Mammary epithelial cell (primary cell): ENCODE results near the gene PLXDC1.

Source experiments
- CTCF ChIP-seq, 2 donors: IDR thresholded peaks in 1 of 2; conservative IDR thresholded peaks in 1 of 2; 2 replicates each; pipeline ENCODE4 v1.5.1; 2011 to 2012; ENCODE audit warnings: inconsistent platforms in 2 of 2, low read length in 2 of 2, mild to moderate bottlenecking in 2 of 2, control low read depth in 1 of 2, low read depth in 1 of 2; ENCODE audit not compliant: insufficient read depth in 1 of 2; ENCODE audit errors: extremely low read depth in 1 of 2
- EZH2 ChIP-seq: IDR thresholded peaks from 2 replicates; pipeline ENCODE4 v1.6.1; 2012; ENCODE audit warnings: low read length, inconsistent platforms, borderline replicate concordance

GRCh38 chr17:39107155-39107554 lies 44.3 kb downstream of the PLXDC1 start:
- TF ChIP-seq CTCF (conservative IDR thresholded peaks at IDR 0.05 in 1 of 2, IDR thresholded peaks at IDR 0.05 in 1 of 2; ENCODE audit: extremely low read depth in 1 of 2, insufficient read depth in 1 of 2, low read depth in 1 of 2, low read length in 2 of 2) (no peak), EZH2 (no peak)
